ENCODE measurements around the gene OSBPL8. TPM values are rescaled to one million over a fixed set of nuclear protein-coding genes. Genes with fewer than 3 reads are reported as not detected.

Gene OSBPL8
- total RNA-seq, 1 donor from 2014 or later, result 62.6 TPM

GRCh38 chr12:76555797-76556196, 3.8 kb downstream of the OSBPL8 start:
- no peak for ATAC-seq

- no peak for ATAC-seq
Observed at GRCh38 chr12:76555231-76555767, 4.3 kb downstream of the OSBPL8 start.

GRCh38 chr12:76554405-76555230, 5.0 kb downstream of the OSBPL8 start:
- no peak for ATAC-seq

- no peak for ATAC-seq
Observed at GRCh38 chr12:76552343-76552938, 7.1 kb downstream of the OSBPL8 start.

- ATAC-seq, result peak; percentile 78
Observed at GRCh38 chr12:76551482-76551888, 8.1 kb downstream of the OSBPL8 start.

GRCh38 chr12:76549131-76549530, 10.4 kb downstream of the OSBPL8 start:
- no peak for ATAC-seq

- peak; percentile 32 for ATAC-seq
Observed at GRCh38 chr12:76548222-76548837, 11.2 kb downstream of the OSBPL8 start.

- ATAC-seq, result no peak
Observed at GRCh38 chr12:76547526-76547925, 12.0 kb downstream of the OSBPL8 start.

- ATAC-seq, result no peak
Observed at GRCh38 chr12:76546889-76547288, 12.7 kb downstream of the OSBPL8 start.

GRCh38 chr12:76545486-76545885, 14.1 kb downstream of the OSBPL8 start:
- no peak for ATAC-seq

GRCh38 chr12:76544601-76545261, 14.8 kb downstream of the OSBPL8 start:
- no peak for ATAC-seq

- ATAC-seq, result no peak
Observed at GRCh38 chr12:76543813-76544347, 15.7 kb downstream of the OSBPL8 start.

GRCh38 chr12:76542908-76543307, 16.7 kb downstream of the OSBPL8 start:
- ATAC-seq, result no peak

- ATAC-seq, result no peak
Observed at GRCh38 chr12:76539727-76540126, 19.8 kb downstream of the OSBPL8 start.

GRCh38 chr12:76537923-76538322, 21.6 kb downstream of the OSBPL8 start:
- no peak for ATAC-seq

GRCh38 chr12:76536546-76536945, 23.0 kb downstream of the OSBPL8 start:
- no peak for ATAC-seq

GRCh38 chr12:76535170-76535569, 24.4 kb downstream of the OSBPL8 start:
- no peak for ATAC-seq

- ATAC-seq, result no peak
Observed at GRCh38 chr12:76533331-76533730, 26.2 kb downstream of the OSBPL8 start.

GRCh38 chr12:76532520-76532919, 27.1 kb downstream of the OSBPL8 start:
- no peak for ATAC-seq

- no peak for ATAC-seq
Observed at GRCh38 chr12:76531056-76531455, 28.5 kb downstream of the OSBPL8 start.

- ATAC-seq, result no peak
Observed at GRCh38 chr12:76530516-76530915, 29.1 kb downstream of the OSBPL8 start.

GRCh38 chr12:76529226-76529918, 30.2 kb downstream of the OSBPL8 start:
- no peak for ATAC-seq
